H1 (cell line): Measurements from ENCODE around the gene FGB. TPM values are rescaled to one million over a fixed set of nuclear protein-coding genes. Genes with fewer than 3 reads are reported as not detected.

Experiments
- CTCF ChIA-PET: fragments of 300-600 bp; sonication (Branson Sonifier 250); formaldehyde crosslinking; loops from one replicate; lab custom pipeline; 2021; ENCODE audit not compliant: partially characterized antibody; lab: Charles Lee
- POLR2A ChIA-PET: fragments of 300-600 bp; sonication (Branson Sonifier 250); formaldehyde crosslinking; loops from one replicate; lab custom pipeline; 2021; ENCODE audit warnings: inconsistent platforms; ENCODE audit not compliant: partially characterized antibody; lab: Charles Lee
- DNase-seq, 2 experiments: peaks; one replicate each; pipeline versions ENCODE4 v3.0.0 to v3.0.0-alpha.2; 2010 to 2022; ENCODE audit warnings: low spot score in 2 of 2, low read depth in 1 of 2, mixed read lengths in 1 of 2
- FAIRE-seq: peaks from 2 replicates; lab custom pipeline; 2011; peaks lifted over from hg19 to GRCh38; lab: Jason Lieb, UNC
- H2AFZ ChIP-seq: 2 replicates; pipeline ENCODE4 v1.8.1; 2012; ENCODE audit warnings: low read length, inconsistent platforms
- H2AK5ac ChIP-seq: 2 replicates; pipeline ENCODE4 v1.6.1; 2013; ENCODE audit warnings: low read depth, low read length
- H2BK120ac ChIP-seq: replicated peaks from 2 replicates; pipeline ENCODE3; 2013; ENCODE audit warnings: low read depth, low read length, inconsistent platforms
- H2BK12ac ChIP-seq: 2 replicates; pipeline ENCODE4 v1.6.1; 2013; ENCODE audit warnings: low read depth, low read length
- H2BK15ac ChIP-seq: 2 replicates; pipeline ENCODE4 v1.6.1; 2013; ENCODE audit warnings: low read length
- H2BK20ac ChIP-seq: 2 replicates; pipeline ENCODE4 v1.6.1; 2013; ENCODE audit warnings: low read length
- H2BK5ac ChIP-seq: 2 replicates; pipeline ENCODE4 v1.6.1; 2013; ENCODE audit warnings: low read depth, low read length
- H3K14ac ChIP-seq: 2 replicates; pipeline ENCODE4 v1.6.1; 2013; ENCODE audit warnings: inconsistent platforms; ENCODE audit not compliant: insufficient read length
- H3K18ac ChIP-seq: 2 replicates; pipeline ENCODE4 v1.6.1; 2013; ENCODE audit warnings: low read length; ENCODE audit errors: extremely low read depth
- H3K23ac ChIP-seq: 2 replicates; pipeline ENCODE4 v1.6.1; 2013; ENCODE audit warnings: inconsistent platforms; ENCODE audit not compliant: insufficient read length
- H3K23me2 ChIP-seq: 2 replicates; pipeline ENCODE4 v1.6.1; 2013; ENCODE audit warnings: low read depth, low read length
- H3K27ac ChIP-seq: 2 replicates; pipeline ENCODE4 v1.6.1; 2011; ENCODE audit warnings: low read depth, low read length, inconsistent platforms
- H3K27me3 ChIP-seq, 4 experiments: replicated peaks in 1 of 4; 1 replicate in 1 of 4; 2 replicates in 3 of 4; pipeline versions ENCODE4 v1.6.1 to v1.8.1; 2011 to 2013; ENCODE audit warnings: low read length in 3 of 4, mild to moderate bottlenecking in 3 of 4, inconsistent platforms in 2 of 4, mixed read lengths in 2 of 4, moderate library complexity in 1 of 4; ENCODE audit not compliant: control insufficient read depth in 3 of 4, insufficient read depth in 3 of 4; ENCODE audit errors: extremely low read depth in 1 of 4
- H3K36me3 ChIP-seq, 4 experiments: 2 replicates each; pipeline versions ENCODE4 v1.6.1 to v1.8.1; 2011 to 2013; ENCODE audit warnings: mild to moderate bottlenecking in 4 of 4, low read length in 3 of 4, moderate library complexity in 2 of 4, control low read depth in 1 of 4, inconsistent platforms in 1 of 4; ENCODE audit not compliant: insufficient read depth in 4 of 4, control insufficient read depth in 2 of 4
- H3K4ac ChIP-seq: replicated peaks from 2 replicates; pipeline ENCODE3; 2013; ENCODE audit warnings: low read length, low read depth, mixed read lengths, inconsistent platforms; ENCODE audit not compliant: insufficient read length
- H3K4me1 ChIP-seq, 4 experiments: replicated peaks in 1 of 4; 1 replicate in 1 of 4; 2 replicates in 3 of 4; pipeline versions ENCODE4 v1.6.1 to v1.8.1; 2011 to 2013; ENCODE audit warnings: low read length in 3 of 4, inconsistent platforms in 2 of 4, mixed read lengths in 1 of 4; ENCODE audit not compliant: insufficient read depth in 4 of 4, control insufficient read depth in 3 of 4
- H3K4me2 ChIP-seq, 2 experiments: 2 replicates each; pipeline versions ENCODE4 v1.6.1 to v1.8.1; 2011 to 2013; ENCODE audit warnings: low read depth in 2 of 2, low read length in 2 of 2, control low read depth in 1 of 2, inconsistent platforms in 1 of 2, mild to moderate bottlenecking in 1 of 2; ENCODE audit not compliant: insufficient read depth in 1 of 2
- H3K4me3 ChIP-seq, 4 experiments: fragments of 200-600, 300-600 bp in 1 of 4; sonication (generic), shearing (Covaris generic), sonication (Bioruptor Twin) in 1 of 4; 2 replicates each; pipeline versions ENCODE4 v1.5.1 to v1.8.1; 2011 to 2016; ENCODE audit warnings: low read length in 4 of 4, low read depth in 3 of 4, control low read depth in 2 of 4, inconsistent platforms in 2 of 4, mild to moderate bottlenecking in 2 of 4, mixed read lengths in 1 of 4, moderate library complexity in 1 of 4; ENCODE audit not compliant: insufficient read depth in 2 of 4; ENCODE audit errors: extremely low read depth in 1 of 4
- H3K56ac ChIP-seq: replicated peaks from 2 replicates; pipeline ENCODE3; 2013; ENCODE audit warnings: low read depth, mild to moderate bottlenecking, mixed read lengths, low read length, inconsistent platforms; ENCODE audit not compliant: insufficient read length
- H3K79me1 ChIP-seq: 2 replicates; pipeline ENCODE4 v1.6.1; 2013; ENCODE audit warnings: low read depth, low read length, control low read depth
- H3K79me2 ChIP-seq, 2 experiments: 2 replicates each; pipeline versions ENCODE4 v1.6.1 to v1.8.1; 2012 to 2013; ENCODE audit warnings: low read length in 2 of 2, mild to moderate bottlenecking in 2 of 2, inconsistent platforms in 1 of 2; ENCODE audit not compliant: insufficient read depth in 2 of 2, control insufficient read depth in 1 of 2
- H3K9ac ChIP-seq, 4 experiments: replicated peaks in 1 of 4; 1 replicate in 1 of 4; 2 replicates in 3 of 4; pipeline versions ENCODE4 v1.6.1 to v1.8.1; 2011 to 2013; ENCODE audit warnings: low read depth in 3 of 4, low read length in 3 of 4, control low read depth in 2 of 4, mild to moderate bottlenecking in 2 of 4, moderate library complexity in 2 of 4, inconsistent platforms in 1 of 4; ENCODE audit errors: extremely low read depth in 1 of 4
- H3K9me3 ChIP-seq, 2 experiments: 2 replicates each; pipeline versions ENCODE4 v1.6.1 to v1.8.1; 2012 to 2013; ENCODE audit warnings: mild to moderate bottlenecking in 2 of 2, moderate library complexity in 2 of 2, control low read depth in 1 of 2, inconsistent platforms in 1 of 2, low read depth in 1 of 2, low read length in 1 of 2, mixed read lengths in 1 of 2; ENCODE audit not compliant: insufficient read depth in 2 of 2
- H4K20me1 ChIP-seq, 2 experiments: replicated peaks in 1 of 2; 2 replicates each; pipeline versions ENCODE3 to v1.8.1; 2011 to 2013; ENCODE audit warnings: inconsistent platforms in 2 of 2, low read length in 2 of 2, mild to moderate bottlenecking in 1 of 2; ENCODE audit not compliant: insufficient read depth in 2 of 2, control insufficient read depth in 1 of 2
- H4K5ac ChIP-seq: 2 replicates; pipeline ENCODE4 v1.6.1; 2013; ENCODE audit warnings: low read length, low read depth, mixed read lengths, inconsistent platforms; ENCODE audit not compliant: insufficient read length
- H4K8ac ChIP-seq: 2 replicates; pipeline ENCODE4 v1.8.0; 2013; ENCODE audit warnings: mild to moderate bottlenecking, moderate library complexity, low read length, inconsistent platforms; ENCODE audit not compliant: insufficient read depth; ENCODE audit errors: extremely low read depth
- H4K91ac ChIP-seq: replicated peaks from 2 replicates; pipeline ENCODE3; 2013; ENCODE audit warnings: low read length, mixed read lengths, inconsistent platforms; ENCODE audit not compliant: insufficient read length
- CEBPB ChIP-seq: IDR thresholded peaks from 2 replicates; pipeline ENCODE4 v1.6.1; 2012; ENCODE audit warnings: low read depth, low read length
- CREB1 ChIP-seq: IDR thresholded peaks from 2 replicates; pipeline ENCODE4 v1.6.1; 2012; ENCODE audit warnings: inconsistent platforms
- EZH2 ChIP-seq: fragments of 200-600 bp; sonication (generic); IDR thresholded peaks from 2 replicates; pipeline ENCODE4 v1.7.1; 2012; ENCODE audit warnings: low read depth, mild to moderate bottlenecking, moderate library complexity, low read length, inconsistent platforms; ENCODE audit not compliant: severe bottlenecking
- GTF2F1 ChIP-seq: IDR thresholded peaks from 2 replicates; pipeline ENCODE4 v1.6.1; 2012; ENCODE audit warnings: low read depth, low read length, improper control_type of control experiment, borderline replicate concordance
- SAP30 ChIP-seq: fragments of 300-600 bp; sonication (generic); IDR thresholded peaks from 2 replicates; pipeline ENCODE4 v1.7.1; 2012; ENCODE audit warnings: low read length, moderate library complexity, mild to moderate bottlenecking, inconsistent platforms; ENCODE audit not compliant: insufficient read depth, insufficient replicate concordance
- SP2 ChIP-seq: IDR thresholded peaks from 2 replicates; pipeline ENCODE4 v1.6.1; 2012; ENCODE audit warnings: mild to moderate bottlenecking, low read length, inconsistent platforms
- SUZ12 ChIP-seq: fragments of 200-600 bp; sonication (generic); IDR thresholded peaks from 2 replicates; pipeline ENCODE4 v1.6.1; 2012; ENCODE audit warnings: mild to moderate bottlenecking, inconsistent platforms, low read length, moderate library complexity, mixed read lengths
- TEAD4 ChIP-seq: IDR thresholded peaks from 2 replicates; pipeline ENCODE4 v1.6.1; 2012; ENCODE audit warnings: low read depth, low read length, inconsistent platforms, mixed read lengths
- ZNF274 ChIP-seq: IDR thresholded peaks from 2 replicates; pipeline ENCODE4 v1.7.0; 2012; ENCODE audit warnings: low read length, borderline replicate concordance; ENCODE audit errors: extremely low read depth
- WGBS, 2 experiments: shearing (Covaris generic) in 1 of 2; methylation state at CpG; one replicate each; pipeline versions ENCODE4 v1.1.6 to v1.1.7; 2013 to 2015; ENCODE audit warnings: low lambda C conversion rate in 2 of 2, mixed read lengths in 2 of 2, inconsistent platforms in 1 of 2, low coverage in 1 of 2, missing lambda C conversion rate in 1 of 2; ENCODE audit not compliant: insufficient replicate concordance in 2 of 2, insufficient coverage in 1 of 2, insufficient read length in 1 of 2; ENCODE audit errors: extremely low coverage in 1 of 2, missing lambda C conversion rate in 1 of 2; 5-methylcytosine and 5-hydroxymethylcytosine counted together
- polyA plus RNA-seq, 7 experiments: library from polyadenylated mRNA; depleted of rRNA in 3 of 7; stranded (reverse) in 5 of 7; unstranded in 2 of 7; fragments of >200 nt in 5 of 7; fragments of 200-250 nt in 2 of 7; gene quantifications; 1 replicate in 5 of 7; 2 replicates in 1 of 7; 4 replicates in 1 of 7; pipeline versions ENCODE4 v1.2.1 to v1.2.3, GENCODE V29; 2011 to 2013; ENCODE audit warnings: missing spikeins in 2 of 7, mixed read lengths in 2 of 7
- total RNA-seq: library from RNA; stranded (reverse); fragmentation: NEBNext Ultra II Directional; extraction: Animal tissue kit (Norgen Biotek cat#: 25700); gene quantifications from 2 replicates; pipeline ENCODE4 v1.2.1, GENCODE V29; 2021

Gene FGB
- total and polyA plus RNA-seq, 2 of the 8 experiments (the other 6 are each of a cell fraction or from before 2014, with no cell fraction given), result not detected

- no peak for FAIRE-seq
- CTCF ChIA-PET, result interaction anchor here (1.4 to 6.7 kb wide), 5 partner anchors 9 to 60 kb away, joined by 3 to 47 read pairs (median 5); no protein-coding TSS in a partner anchor
Measured at GRCh38 chr4:154564311-154564710, 1.5 kb downstream of the FGB start.

More at GRCh38 chr4:154564311-154564710, 1.5 kb downstream of the FGB start:
- Histone ChIP-seq H4K91ac (no peak overlapping the region), H2AK5ac (no peak overlapping the region), H3K14ac (no peak overlapping the region), H3K18ac (no peak overlapping the region), H3K36me3 (no peaks in the 10 kb centered on the region), H3K4me2 (no peak overlapping the region), H3K79me1 (no peaks in the 10 kb centered on the region), H3K79me2 (no peaks in the 10 kb centered on the region), H2BK15ac (no peak overlapping the region), H2AFZ (no peak overlapping the region), H2BK12ac (no peak overlapping the region), H3K4me3 (no peak overlapping the region), H3K56ac (no peak overlapping the region), H2BK20ac (no peak overlapping the region), H3K9me3 (no peaks in the 10 kb centered on the region), H2BK5ac (no peak overlapping the region), H2BK120ac (no peak overlapping the region), H3K23ac (no peak overlapping the region), H3K23me2 (no peaks in the 10 kb centered on the region), H3K9ac (no peak overlapping the region), H3K4me1 (no peaks in the 10 kb centered on the region), H4K8ac (no peak overlapping the region), H3K27me3 (no peaks in the 10 kb centered on the region), H3K27ac (no peak overlapping the region), H3K4ac (no peak overlapping the region), H4K20me1 (no peaks in the 10 kb centered on the region), H4K5ac (no peak overlapping the region)
- POLR2A ChIA-PET, result no interaction called here
- DNase-seq, result no peak
- no peak for TF ChIP-seq GTF2F1
- TF ChIP-seq CEBPB, result no peak
- TF ChIP-seq ZNF274, result no peak
- TF ChIP-seq SP2, result no peak
- no peak for TF ChIP-seq EZH2
- no peak for TF ChIP-seq SAP30
- TF ChIP-seq CREB1, result no peak
- no peak for TF ChIP-seq TEAD4
- no peak for TF ChIP-seq SUZ12
- WGBS, 2 experiments, result 89% methylated on average over 1 of the region's 1 CpG; no CpG with 5 or more reads in 1 of the 2 experiments
